Keratinocyte (primary cell): ENCODE data around the gene PLD1. TPM values are rescaled to one million over a fixed set of nuclear protein-coding genes. Genes with fewer than 3 reads are reported as not detected.
A peak's percentile ranks its signal among the peaks of the same experiment; 100 is the strongest.

Experiments
- DNase-seq: peaks from one replicate; pipeline ENCODE4 v3.0.0-alpha.2; 2011; ENCODE audit warnings: low read depth, missing footprints, low spot score
- FAIRE-seq: peaks from 2 replicates; lab custom pipeline; 2011; peaks lifted over from hg19 to GRCh38; lab: Jason Lieb, UNC
- H2AFZ ChIP-seq: 2 replicates; pipeline ENCODE4 v1.6.0; 2012; ENCODE audit warnings: low read length, control low read depth, inconsistent platforms; ENCODE audit not compliant: control insufficient read depth
- H3K27ac ChIP-seq: 2 replicates; pipeline ENCODE4 v1.5.1; 2011; ENCODE audit warnings: low read length; ENCODE audit not compliant: control insufficient read depth, insufficient read depth
- H3K27me3 ChIP-seq: 3 replicates; pipeline ENCODE4 v1.6.0; 2011; ENCODE audit warnings: low read length; ENCODE audit not compliant: control insufficient read depth, insufficient read depth; ENCODE audit errors: extremely low read depth
- H3K36me3 ChIP-seq, 2 experiments: 2 replicates in 1 of 2; 3 replicates in 1 of 2; pipeline ENCODE4 v1.5.1; 2011; ENCODE audit warnings: low read length in 2 of 2, mild to moderate bottlenecking in 1 of 2; ENCODE audit not compliant: control insufficient read depth in 2 of 2, insufficient read depth in 2 of 2; ENCODE audit errors: extremely low read depth in 1 of 2
- H3K4me1 ChIP-seq: 3 replicates; pipeline ENCODE4 v1.5.1; 2011; ENCODE audit warnings: low read length; ENCODE audit not compliant: control insufficient read depth, insufficient read depth; ENCODE audit errors: extremely low read depth
- H3K4me2 ChIP-seq: 3 replicates; pipeline ENCODE4 v1.6.0; 2011; ENCODE audit warnings: low read depth, low read length; ENCODE audit not compliant: control insufficient read depth, insufficient read depth; ENCODE audit errors: extremely low read depth
- H3K4me3 ChIP-seq, 3 experiments: fragments of 200-600 bp in 1 of 3; sonication (generic) in 1 of 3; 2 replicates in 2 of 3; 3 replicates in 1 of 3; pipeline ENCODE4 v1.5.1; 2011 to 2016; ENCODE audit warnings: low read length in 3 of 3, mild to moderate bottlenecking in 3 of 3, control low read depth in 2 of 3, inconsistent platforms in 1 of 3, low read depth in 1 of 3, mixed read lengths in 1 of 3, mixed run types in 1 of 3, moderate library complexity in 1 of 3; ENCODE audit not compliant: control insufficient read depth in 2 of 3, insufficient read depth in 2 of 3; ENCODE audit errors: extremely low read depth in 1 of 3
- H3K79me2 ChIP-seq: 2 replicates; pipeline ENCODE4 v1.6.0; 2012; ENCODE audit warnings: low read length; ENCODE audit not compliant: control insufficient read depth, insufficient read depth
- H3K9ac ChIP-seq: 3 replicates; pipeline ENCODE4 v1.6.0; 2011; ENCODE audit warnings: low read length; ENCODE audit not compliant: control insufficient read depth, insufficient read depth; ENCODE audit errors: extremely low read depth
- H3K9me1 ChIP-seq: 3 replicates; pipeline ENCODE4 v1.6.0; 2011; ENCODE audit warnings: low read length; ENCODE audit not compliant: control insufficient read depth, insufficient read depth; ENCODE audit errors: extremely low read depth
- H3K9me3 ChIP-seq: 2 replicates; pipeline ENCODE4 v1.5.1; 2012; ENCODE audit warnings: low read depth, low read length; ENCODE audit not compliant: control insufficient read depth
- H4K20me1 ChIP-seq: 3 replicates; pipeline ENCODE4 v1.6.0; 2011; ENCODE audit warnings: low read length; ENCODE audit not compliant: control insufficient read depth, insufficient read depth; ENCODE audit errors: extremely low read depth
- CTCF ChIP-seq, 3 experiments: IDR thresholded peaks in 1 of 3; conservative IDR thresholded peaks in 1 of 3; optimal IDR thresholded peaks in 1 of 3; 2 replicates in 2 of 3; 3 replicates in 1 of 3; pipeline versions ENCODE3 to v1.5.1; 2011; ENCODE audit warnings: low read length in 3 of 3, mild to moderate bottlenecking in 3 of 3, moderate library complexity in 2 of 3, control low read depth in 1 of 3, inconsistent platforms in 1 of 3; ENCODE audit not compliant: insufficient read depth in 2 of 3; ENCODE audit errors: extremely low read depth in 1 of 3
- EZH2 ChIP-seq: IDR thresholded peaks from one replicate; pipeline ENCODE4 v1.6.1; 2012; ENCODE audit warnings: inconsistent platforms, mild to moderate bottlenecking, low read length, moderate library complexity
- dilution Hi-C: fragments of 300-500 bp; cut with MboI; formaldehyde crosslinking; loops from one replicate; pipeline ENCODE4 v1.7.0; 2020; ENCODE audit warnings: low sequenced_read_pairs; ENCODE audit not compliant: extremely low pct_ligation_motif_present
- polyA plus RNA-seq, 5 experiments: library from polyadenylated mRNA; depleted of rRNA in 3 of 5; stranded (reverse) in 3 of 5; stranded (forward) in 1 of 5; unstranded in 1 of 5; fragments of >200 nt; gene quantifications; 1 replicate in 1 of 5; 2 replicates in 3 of 5; 3 replicates in 1 of 5; pipeline versions ENCODE4 v1.2.1 to v1.2.3, GENCODE V29; 2011 to 2012; ENCODE audit warnings: missing spikeins in 2 of 5, low read depth in 1 of 5, low replicate concordance in 1 of 5

PLD1 gene
- polyA plus RNA-seq, 1 donor (not counting 4 experiments of a cell fraction or from before 2014, with no cell fraction given) = 14.7 TPM

- no peak overlapping the region for H3K4me2 ChIP-seq
- FAIRE-seq = no peak
- H3K9ac ChIP-seq = no peak overlapping the region
- no peaks in the 10 kb centered on the region for H4K20me1 ChIP-seq
- H3K9me1 ChIP-seq = no peaks in the 10 kb centered on the region
- no peaks in the 10 kb centered on the region for H3K36me3 ChIP-seq
- DNase-seq = no peak
- TF ChIP-seq CTCF (optimal IDR thresholded peaks at IDR 0.05 in 1 of 3, IDR thresholded peaks at IDR 0.05 in 1 of 3, conservative IDR thresholded peaks at IDR 0.05 in 1 of 3; ENCODE audit: extremely low read depth in 1 of 3, insufficient read depth in 2 of 3, low read length in 3 of 3) (no peak), EZH2 (no peak)
- no peak overlapping the region for H2AFZ ChIP-seq
- no peak overlapping the region for H3K27ac ChIP-seq
- H3K79me2 ChIP-seq = no peaks in the 10 kb centered on the region
- H3K27me3 ChIP-seq = peaks cover 2% of the 10 kb centered on the region
- no peak overlapping the region for H3K4me3 ChIP-seq
- H3K4me1 ChIP-seq = no peaks in the 10 kb centered on the region
- no peaks in the 10 kb centered on the region for H3K9me3 ChIP-seq
- dilution Hi-C loops = no loop called here
Observed at GRCh38 chr3:171834461-171834801, 24.1 kb upstream of the PLD1 start.

- no peaks in the 10 kb centered on the region for H3K9me3 ChIP-seq
- H3K79me2 ChIP-seq = no peaks in the 10 kb centered on the region
- no peak for FAIRE-seq
- no peak for DNase-seq
- dilution Hi-C loops = no loop called here
- no peak for TF ChIP-seq EZH2
- peak in 2 of 3 experiments; percentile 56 to 58 for TF ChIP-seq CTCF (optimal IDR thresholded peaks at IDR 0.05 in 1 of 3, IDR thresholded peaks at IDR 0.05 in 1 of 3, conservative IDR thresholded peaks at IDR 0.05 in 1 of 3; ENCODE audit: extremely low read depth in 1 of 3, insufficient read depth in 2 of 3, low read length in 3 of 3)
- no peak overlapping the region for H3K4me3 ChIP-seq
- no peaks in the 10 kb centered on the region for H4K20me1 ChIP-seq
- H3K4me2 ChIP-seq = no peak overlapping the region
- H3K36me3 ChIP-seq = no peaks in the 10 kb centered on the region
- no peak overlapping the region for H3K27ac ChIP-seq
- H2AFZ ChIP-seq = no peak overlapping the region
- no peak overlapping the region for H3K9ac ChIP-seq
- no peaks in the 10 kb centered on the region for H3K9me1 ChIP-seq
- H3K4me1 ChIP-seq = no peaks in the 10 kb centered on the region
- H3K27me3 ChIP-seq = peaks cover 2% of the 10 kb centered on the region
Observed at GRCh38 chr3:171833789-171834460, 23.6 kb upstream of the PLD1 start.
